SU-DHL-6 (cell line): Measurements from ENCODE around the gene UPK2.

ENCODE experiments used
- H2AFZ ChIP-seq: fragments of 200-600 bp; sonication (generic); 2 replicates; pipeline ENCODE4 v1.6.1; 2014; ENCODE audit warnings: low read depth, mild to moderate bottlenecking, moderate library complexity, mixed read lengths, antibody characterized with exemption, low read length; ENCODE audit not compliant: severe bottlenecking
- H3F3A ChIP-seq: fragments of 200-600 bp; shearing (Covaris generic); 2 replicates; pipeline ENCODE4 v1.6.0; 2016; ENCODE audit warnings: antibody characterized with exemption, mild to moderate bottlenecking; ENCODE audit not compliant: insufficient read depth
- H3K27ac ChIP-seq: fragments of 200-600 bp; sonication (generic); 2 replicates; pipeline ENCODE4 v1.5.1; 2016; ENCODE audit warnings: low read depth, mild to moderate bottlenecking, low read length, moderate library complexity, mixed read lengths
- H3K27me3 ChIP-seq: fragments of 200-600 bp; sonication (generic), shearing (Covaris generic); 2 replicates; pipeline ENCODE4 v1.6.0; 2014; ENCODE audit warnings: mild to moderate bottlenecking, low read length
- H3K36me3 ChIP-seq: fragments of 200-600 bp; sonication (generic); 2 replicates; pipeline ENCODE4 v1.6.1; 2014; ENCODE audit warnings: mild to moderate bottlenecking, low read length, mixed read lengths
- H3K4me2 ChIP-seq: fragments of 300-600, 200-600 bp; shearing (Covaris generic), sonication (generic); 2 replicates; pipeline ENCODE4 v1.6.0; 2014; ENCODE audit warnings: low read length, low read depth, mild to moderate bottlenecking; ENCODE audit not compliant: poor library complexity, severe bottlenecking
- H3K4me3 ChIP-seq: fragments of 200-600 bp; sonication (generic); 2 replicates; pipeline ENCODE4 v1.5.1; 2014; ENCODE audit warnings: antibody characterized with exemption, low read length, mild to moderate bottlenecking, mixed read lengths; ENCODE audit not compliant: insufficient read depth, poor library complexity, severe bottlenecking
- H3K79me2 ChIP-seq: fragments of 200-600 bp; sonication (generic); 2 replicates; pipeline ENCODE4 v1.6.1; 2014; ENCODE audit warnings: mild to moderate bottlenecking, low read length, moderate library complexity; ENCODE audit not compliant: insufficient read depth
- H3K9ac ChIP-seq: fragments of 200-600 bp; sonication (generic); 2 replicates; pipeline ENCODE4 v1.7.0; 2014; ENCODE audit warnings: mild to moderate bottlenecking, low read length
- H3K9me2 ChIP-seq: fragments of 200-600 bp; sonication (generic); replicated peaks from 2 replicates; pipeline ENCODE4 v1.6.1; 2014; ENCODE audit warnings: low read length; ENCODE audit not compliant: insufficient read depth
- H3K9me3 ChIP-seq: fragments of 200-600 bp; sonication (generic); 2 replicates; pipeline ENCODE4 v1.6.1; 2014; ENCODE audit warnings: low read length, mixed read lengths; ENCODE audit not compliant: insufficient read depth
- H4K20me1 ChIP-seq: fragments of 200-600 bp; sonication (generic); 2 replicates; pipeline ENCODE4 v1.6.1; 2014; ENCODE audit warnings: low read depth, mild to moderate bottlenecking, antibody characterized with exemption, low read length, moderate library complexity, mixed read lengths
- CTCF ChIP-seq: fragments of 200-600 bp; sonication (generic); IDR thresholded peaks from one replicate; pipeline ENCODE4 v1.5.1; 2017; ENCODE audit warnings: antibody characterized with exemption, mild to moderate bottlenecking, low read length, moderate library complexity; ENCODE audit not compliant: insufficient read depth, poor library complexity, severe bottlenecking
- EZH2phosphoT487 ChIP-seq: fragments of 200-600 bp; sonication (generic), shearing (Covaris generic); conservative IDR thresholded peaks from 2 replicates; pipeline ENCODE4 v1.6.1; 2018; ENCODE audit warnings: mild to moderate bottlenecking, antibody characterized with exemption, low read length, moderate library complexity, mixed read lengths

UPK2 gene

DNA sequence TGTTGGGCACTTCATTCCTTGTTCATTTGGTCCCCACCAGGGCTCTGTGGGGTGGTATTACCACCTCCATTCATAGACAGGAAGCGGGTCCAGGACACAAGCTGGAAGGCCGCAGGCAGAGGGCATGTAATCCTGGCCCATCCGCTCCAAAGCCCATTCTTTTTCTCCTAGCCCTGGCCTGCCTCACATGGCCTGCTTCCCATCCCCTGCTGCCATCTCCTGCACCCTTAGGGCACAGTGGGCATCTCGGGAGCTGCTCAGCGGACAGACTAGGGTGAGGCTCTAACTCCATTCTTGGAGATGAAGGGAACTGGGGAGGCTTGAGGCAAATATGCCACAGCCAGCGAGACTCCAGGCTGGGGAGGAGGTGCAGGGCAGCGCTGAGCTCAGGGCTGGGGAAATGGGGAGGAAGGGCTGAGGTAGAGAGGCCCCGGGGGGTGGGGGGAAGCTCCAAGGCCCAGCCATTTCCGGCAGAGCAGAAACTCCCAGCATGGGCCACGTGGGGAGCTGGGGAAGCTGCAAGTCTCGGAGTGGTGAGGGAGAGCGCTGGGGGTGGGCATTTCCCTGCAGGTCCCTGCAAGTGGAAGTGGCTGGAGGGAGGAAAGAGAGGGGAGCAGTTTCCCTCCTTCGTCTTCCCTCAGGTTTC lies 16.0 kb upstream of the UPK2 start:
- no peak overlapping the region for H3K27ac ChIP-seq
- no peaks in the 10 kb centered on the region for H3K9me3 ChIP-seq
- H3F3A ChIP-seq = no peaks in the 10 kb centered on the region
- H3K27me3 ChIP-seq = no peaks in the 10 kb centered on the region
- TF ChIP-seq CTCF (no peak), EZH2phosphoT487 (no peak)
- no peak overlapping the region for H3K9ac ChIP-seq
- H2AFZ ChIP-seq = no peak overlapping the region
- no peak overlapping the region for H3K4me2 ChIP-seq
- no peaks in the 10 kb centered on the region for H3K79me2 ChIP-seq
- no peaks in the 10 kb centered on the region for H3K9me2 ChIP-seq
- no peaks in the 10 kb centered on the region for H4K20me1 ChIP-seq
- no peaks in the 10 kb centered on the region for H3K36me3 ChIP-seq
- H3K4me3 ChIP-seq = no peak overlapping the region

DNA sequence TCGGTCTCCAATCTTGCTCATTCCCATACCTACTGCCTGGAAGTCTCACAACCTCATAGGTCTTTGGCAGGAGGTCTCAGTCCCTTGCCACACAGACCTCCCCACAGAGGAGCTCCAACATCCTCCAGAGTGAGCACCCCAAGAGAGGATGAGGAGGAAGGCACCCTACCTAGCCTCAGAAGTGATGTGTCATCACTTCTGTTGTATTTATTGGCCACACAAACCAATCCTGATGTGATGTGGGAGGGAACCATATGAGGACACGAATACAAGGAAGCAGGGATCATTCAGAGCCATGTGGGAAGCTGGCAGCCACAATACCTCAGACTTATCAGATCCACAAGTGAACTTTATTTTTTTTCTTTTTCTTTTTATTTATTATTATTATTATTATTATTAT lies 9.0 kb upstream of the UPK2 start:
- H3K4me2 ChIP-seq = no peak overlapping the region
- H3K9ac ChIP-seq = no peak overlapping the region
- no peak overlapping the region for H3K27ac ChIP-seq
- no peaks in the 10 kb centered on the region for H3K36me3 ChIP-seq
- H4K20me1 ChIP-seq = no peaks in the 10 kb centered on the region
- H3K9me3 ChIP-seq = no peaks in the 10 kb centered on the region
- no peak for TF ChIP-seq CTCF
- TF ChIP-seq EZH2phosphoT487 = no peak
- no peaks in the 10 kb centered on the region for H3F3A ChIP-seq
- no peaks in the 10 kb centered on the region for H3K79me2 ChIP-seq
- no peak overlapping the region for H2AFZ ChIP-seq
- H3K9me2 ChIP-seq = no peaks in the 10 kb centered on the region
- no peaks in the 10 kb centered on the region for H3K27me3 ChIP-seq
- H3K4me3 ChIP-seq = no peak overlapping the region

GRCh38 chr11:118948000-118948399 lies 8.1 kb upstream of the UPK2 start:
- TF ChIP-seq EZH2phosphoT487 (no peak), CTCF (no peak)
- no peak overlapping the region for H3K4me3 ChIP-seq
- H2AFZ ChIP-seq = no peak overlapping the region
- H3K79me2 ChIP-seq = no peaks in the 10 kb centered on the region
- no peak overlapping the region for H3K9ac ChIP-seq
- no peaks in the 10 kb centered on the region for H3K9me3 ChIP-seq
- no peaks in the 10 kb centered on the region for H3K27me3 ChIP-seq
- H3K9me2 ChIP-seq = no peaks in the 10 kb centered on the region
- no peaks in the 10 kb centered on the region for H3K36me3 ChIP-seq
- no peaks in the 10 kb centered on the region for H3F3A ChIP-seq
- no peaks in the 10 kb centered on the region for H4K20me1 ChIP-seq
- H3K27ac ChIP-seq = no peak overlapping the region
- no peak overlapping the region for H3K4me2 ChIP-seq
